ENCODE data around the gene POLR1A. TPM values are rescaled to one million over a fixed set of nuclear protein-coding genes. Genes with fewer than 3 reads are reported as not detected.

Gene POLR1A
- total RNA-seq, 1 experiment from 2014 or later: 62.6 TPM

- H3K4me3 ChIP-seq (ENCODE audit: low read depth in 2 of 2, low read length in 2 of 2): no peak overlapping the region
- peaks cover 4% of the 10 kb centered on the region; the same call in 1 of the 2 replicates for H3K4me1 ChIP-seq (ENCODE audit: control insufficient read depth, insufficient read depth, low read length)
- no peaks in the 10 kb centered on the region for H3K27me3 ChIP-seq (ENCODE audit: control insufficient read depth, insufficient read depth, low read length)
- in situ Hi-C loops (cut with HindIII; ENCODE audit: low pct_unique_long_range_greater_than_20kb, low sequenced_read_pairs) (no loop called here), intact Hi-C loops (cut with micrococcal nuclease; ENCODE audit: unreplicated experiment) (loop anchor here (10.0 kb wide), 1 partner anchor 112 kb away; no protein-coding TSS in a partner anchor)
- H3K9me3 ChIP-seq (ENCODE audit: control insufficient read depth, insufficient read depth, low read depth, low read length): peaks cover 4% of the 10 kb centered on the region; the same call in 1 of the 2 replicates
- TF ChIP-seq TCF7L2 (IDR thresholded peaks at IDR 0.05; ENCODE audit: low read depth, low read length) (no peak), POLR2AphosphoS5 (IDR thresholded peaks at IDR 0.05; ENCODE audit: low read depth, low read length) (no peak), SIN3A (IDR thresholded peaks at IDR 0.05; ENCODE audit: borderline replicate concordance, insufficient read depth, low read depth, low read length) (no peak), CTCF (IDR thresholded peaks at IDR 0.05) (no peak), REST (IDR thresholded peaks at IDR 0.05; ENCODE audit: insufficient read depth in 1 of 2, low read depth in 2 of 2, low read length in 1 of 2) (no peak)
- H3K27ac ChIP-seq (ENCODE audit: low read length): no peak overlapping the region
- H3K36me3 ChIP-seq (ENCODE audit: control insufficient read depth, insufficient read depth, low read length): no peaks in the 10 kb centered on the region
- ChIA-PET POLR2A (no interaction called here), CTCF (no interaction called here)
- no TSS peak for BruUV-seq (replicated peaks)
- DNase-seq (ENCODE audit: low read depth, low spot score): no peak
- ATAC-seq: no peak
Measured at GRCh38 chr2:86006524-86006923, 99.2 kb downstream of the POLR1A start.

- no peaks in the 10 kb centered on the region for H3K4me1 ChIP-seq (ENCODE audit: control insufficient read depth, insufficient read depth, low read length)
- no peak for DNase-seq (ENCODE audit: low read depth, low spot score)
- no peaks in the 10 kb centered on the region for H3K36me3 ChIP-seq (ENCODE audit: control insufficient read depth, insufficient read depth, low read length)
- ATAC-seq: no peak
- TF ChIP-seq CTCF (IDR thresholded peaks at IDR 0.05) (no peak), REST (IDR thresholded peaks at IDR 0.05; ENCODE audit: insufficient read depth in 1 of 2, low read depth in 2 of 2, low read length in 1 of 2) (no peak), SIN3A (IDR thresholded peaks at IDR 0.05; ENCODE audit: borderline replicate concordance, insufficient read depth, low read depth, low read length) (no peak), POLR2AphosphoS5 (IDR thresholded peaks at IDR 0.05; ENCODE audit: low read depth, low read length) (no peak), TCF7L2 (IDR thresholded peaks at IDR 0.05; ENCODE audit: low read depth, low read length) (no peak)
- BruUV-seq (replicated peaks): no TSS peak
- intact Hi-C loops (cut with micrococcal nuclease; ENCODE audit: unreplicated experiment) (loop anchor here (10.0 kb wide), 1 partner anchor 109 kb away; no protein-coding TSS in a partner anchor), in situ Hi-C loops (cut with HindIII; ENCODE audit: low pct_unique_long_range_greater_than_20kb, low sequenced_read_pairs) (no loop called here)
- no peak overlapping the region for H3K27ac ChIP-seq (ENCODE audit: low read length)
- ChIA-PET CTCF (no interaction called here), POLR2A (no interaction called here)
- H3K27me3 ChIP-seq (ENCODE audit: control insufficient read depth, insufficient read depth, low read length): no peaks in the 10 kb centered on the region
- H3K4me3 ChIP-seq (ENCODE audit: low read depth in 2 of 2, low read length in 2 of 2): no peak overlapping the region
- peaks cover 4% of the 10 kb centered on the region; the same call in 1 of the 2 replicates for H3K9me3 ChIP-seq (ENCODE audit: control insufficient read depth, insufficient read depth, low read depth, low read length)
Measured at GRCh38 chr2:86003967-86004366, 101.7 kb downstream of the POLR1A start.

Data from Panc1 (cell line).